Forelimb muscle (tissue), 1 donor: ENCODE results near the gene FKBP7. TPM values are rescaled to one million over a fixed set of nuclear protein-coding genes. Genes with fewer than 3 reads are reported as not detected.

ENCODE experiments used
- polyA plus RNA-seq: library from polyadenylated mRNA; unstranded; fragments of 120-200 nt; gene quantifications from one replicate; pipeline ENCODE4 v1.2.1, GENCODE V29; 2013; ENCODE audit not compliant: insufficient read length

FKBP7 gene
- polyA plus RNA-seq, 1 donor: 40.2 TPM

Other genes with a start within 250 kb of the FKBP7 start
- 57.0 TPM for gene PRKRA, start 27.4 kb downstream of the FKBP7 start, polyA plus RNA-seq
- gene PJVK, start 27.2 kb downstream of the FKBP7 start, polyA plus RNA-seq: 6.2 TPM
- 13.4 TPM for gene PLEKHA3, start 1.9 kb upstream of the FKBP7 start, polyA plus RNA-seq